HG03520 (cell line): ENCODE results near the gene SOX30.

ENCODE experiments used
- ATAC-seq: cut with Tn5 transposase; IDR thresholded peaks from one replicate; pipeline ENCODE4 v1.9.1; 2021; ENCODE audit warnings: mild to moderate bottlenecking, moderate library complexity; ENCODE audit not compliant: unreplicated experiment

The SOX30 gene

GRCh38 chr5:157578079-157578780 is 74.0 kb downstream of the SOX30 start:
- no peak for ATAC-seq

- no peak for ATAC-seq
Observed at GRCh38 chr5:157576678-157577077, 75.6 kb downstream of the SOX30 start.
